Left cardiac atrium (tissue), 4 donors: ENCODE measurements around the gene SAMD4A. TPM values are rescaled to one million over a fixed set of nuclear protein-coding genes. Genes with fewer than 3 reads are reported as not detected.

Experiments
- ATAC-seq, 2 donors: fragments of 200-7000 bp; cut with Tn5 transposase; one replicate each; pipeline ENCODE4 v1.9.1; 2020; ENCODE audit warnings: mild to moderate bottlenecking in 2 of 2, moderate library complexity in 2 of 2
- DNase-seq: peaks from one replicate; pipeline ENCODE4 v3.0.0-alpha.2; 2020
- intact Hi-C, 2 donors: fragments of 100-400 bp; cut with DNase I; formaldehyde crosslinking; loops; one replicate each; pipeline versions ENCODE4 v1.14.1 to v1.15.1; 2022 to 2023
- total RNA-seq, 2 donors: library from RNA; stranded (reverse); fragmentation: NEBNext Ultra II Directional; extraction: Animal tissue kit (Norgen Biotek cat#: 25700); gene quantifications; one replicate each; pipeline ENCODE4 v1.2.1, GENCODE V29; 2021
- donor health status: DM: no; HTN: yes; CAD: no.
- donor health status: DM: no; HTN: yes; CAD: no; lungs with severe emphysema.
- donor health status: DM: yes; HTN: yes; CAD: no.
- donor health status: Dilated cardiomyopathy.

The SAMD4A gene
- total RNA-seq, 2 donors from 2014 or later = 103 to 118 TPM

- DNase-seq (no peak), ATAC-seq (no peak)
- intact Hi-C loops = no loop called here
These were observed 82.1 kb downstream of the SAMD4A start for GRCh38 chr14:54649056-54649455.

GRCh38 chr14:54650331-54650958 lies 83.5 kb downstream of the SAMD4A start:
- ATAC-seq (peak; percentile 20 to 39), DNase-seq (no peak)
- intact Hi-C loops = no loop called here

GRCh38 chr14:54650959-54651351 lies 84.0 kb downstream of the SAMD4A start:
- ATAC-seq (no peak), DNase-seq (no peak)
- intact Hi-C loops = no loop called here

- intact Hi-C loops = no loop called here
- no peak for ATAC-seq
- DNase-seq = no peak
These were observed 84.7 kb downstream of the SAMD4A start for GRCh38 chr14:54651649-54652048.

GRCh38 chr14:54652188-54652587 lies 85.3 kb downstream of the SAMD4A start:
- DNase-seq (peak; percentile 89), ATAC-seq (peak; percentile 95)
- intact Hi-C loops = no loop called here

- intact Hi-C loops = no loop called here
- DNase-seq = peak; percentile 76
- ATAC-seq = peak; percentile 3 to 35
These were observed 85.7 kb downstream of the SAMD4A start for GRCh38 chr14:54652605-54653052.

GRCh38 chr14:54653712-54654469 lies 87.0 kb downstream of the SAMD4A start:
- peak; percentile 46 for DNase-seq
- ATAC-seq = peak; percentile 22 to 72
- intact Hi-C loops = no loop called here

GRCh38 chr14:54654605-54655004 lies 87.7 kb downstream of the SAMD4A start:
- intact Hi-C loops = no loop called here
- ATAC-seq = no peak
- no peak for DNase-seq

GRCh38 chr14:54658836-54659235 lies 91.9 kb downstream of the SAMD4A start:
- intact Hi-C loops = no loop called here
- no peak for ATAC-seq
- DNase-seq = no peak

- ATAC-seq = no peak
- no peak for DNase-seq
- intact Hi-C loops = no loop called here
These were observed 92.4 kb downstream of the SAMD4A start for GRCh38 chr14:54659365-54659764.

- intact Hi-C loops = no loop called here
- no peak for ATAC-seq
- DNase-seq = no peak
These were observed 93.7 kb downstream of the SAMD4A start for GRCh38 chr14:54660604-54661111.

GRCh38 chr14:54662491-54663133 lies 95.7 kb downstream of the SAMD4A start:
- intact Hi-C loops = no loop called here
- no peak for ATAC-seq
- DNase-seq = no peak

GRCh38 chr14:54664961-54665360 lies 98.0 kb downstream of the SAMD4A start:
- DNase-seq (no peak), ATAC-seq (no peak)
- intact Hi-C loops = no loop called here

GRCh38 chr14:54665946-54666345 lies 99.0 kb downstream of the SAMD4A start:
- intact Hi-C loops = no loop called here
- ATAC-seq (no peak), DNase-seq (no peak)

- intact Hi-C loops = no loop called here
These were observed 100.3 kb downstream of the SAMD4A start for GRCh38 chr14:54667026-54667744.

GRCh38 chr14:54667764-54668163 lies 100.8 kb downstream of the SAMD4A start:
- ATAC-seq (no peak), DNase-seq (no peak)
- intact Hi-C loops = no loop called here

More at GRCh38 chr14:54667026-54667744, 100.3 kb downstream of the SAMD4A start:
- DNase-seq = no peak
- no peak for ATAC-seq

- intact Hi-C loops = loop anchor here in 1 of 2 donors (5.0 kb wide), 1 partner anchor 58 kb away; no protein-coding TSS in a partner anchor
- no peak for ATAC-seq
- no peak for DNase-seq
These were observed 103.0 kb downstream of the SAMD4A start for GRCh38 chr14:54669721-54670561.

- DNase-seq = no peak
- ATAC-seq = peak in 1 of 2 donors; percentile 40
- intact Hi-C loops = loop anchor here in 1 of 2 donors (5.0 kb wide), 1 partner anchor 59 kb away; no protein-coding TSS in a partner anchor
These were observed 104.6 kb downstream of the SAMD4A start for GRCh38 chr14:54671537-54671936.
